CD14-positive monocyte (primary cell): ENCODE data around the gene CADM2. TPM values are rescaled to one million over a fixed set of nuclear protein-coding genes. Genes with fewer than 3 reads are reported as not detected.
A peak's percentile ranks its signal among the peaks of the same experiment; 100 is the strongest.

ENCODE experiments used
- DNase-seq, 3 donors: peaks; one replicate each; pipeline ENCODE4 v3.0.0-alpha.2; 2011 to 2022
- H2AFZ ChIP-seq: 2 replicates; pipeline ENCODE4 v1.6.0; 2012; ENCODE audit warnings: mild to moderate bottlenecking, low read depth, low read length, inconsistent platforms; ENCODE audit not compliant: insufficient read depth, poor library complexity, severe bottlenecking
- H3K27ac ChIP-seq, 2 donors: 1 replicate in 1 of 2; 2 replicates in 1 of 2; pipeline ENCODE4 v1.5.1; 2012 to 2013; ENCODE audit warnings: low read length in 2 of 2, control low read depth in 1 of 2, inconsistent platforms in 1 of 2, low read depth in 1 of 2, mild to moderate bottlenecking in 1 of 2
- H3K27me3 ChIP-seq, 2 donors: one replicate each; pipeline versions ENCODE4 v1.6.0 to v1.6.1; 2011 to 2013; ENCODE audit warnings: low read length in 2 of 2; ENCODE audit not compliant: control insufficient read depth in 2 of 2, insufficient read depth in 2 of 2
- H3K36me3 ChIP-seq, 2 donors: replicated peaks in 1 of 2; 1 replicate in 1 of 2; 2 replicates in 1 of 2; pipeline versions ENCODE4 v1.5.1 to v1.6.1; 2012 to 2013; ENCODE audit warnings: low read length in 2 of 2, control low read depth in 1 of 2, inconsistent platforms in 1 of 2, mild to moderate bottlenecking in 1 of 2; ENCODE audit not compliant: insufficient read depth in 2 of 2, control insufficient read depth in 1 of 2
- H3K4me1 ChIP-seq, 2 donors: 1 replicate in 1 of 2; 2 replicates in 1 of 2; pipeline versions ENCODE4 v1.5.1 to v1.6.1; 2012 to 2013; ENCODE audit warnings: low read length in 2 of 2, control low read depth in 1 of 2, inconsistent platforms in 1 of 2, mild to moderate bottlenecking in 1 of 2, moderate library complexity in 1 of 2; ENCODE audit not compliant: insufficient read depth in 2 of 2, control insufficient read depth in 1 of 2
- H3K4me2 ChIP-seq: replicated peaks from 2 replicates; pipeline ENCODE3; 2012; ENCODE audit warnings: low read length, moderate library complexity, mild to moderate bottlenecking; ENCODE audit not compliant: poor library complexity, severe bottlenecking; ENCODE audit errors: extremely low read depth
- H3K4me3 ChIP-seq, 3 experiments: fragments of 200-600 bp in 1 of 3; sonication (generic) in 1 of 3; replicated peaks in 1 of 3; 1 replicate in 2 of 3; 2 replicates in 1 of 3; pipeline ENCODE4 v1.5.1; 2011 to 2013; ENCODE audit warnings: low read length in 3 of 3, mild to moderate bottlenecking in 3 of 3, control low read depth in 2 of 3, low read depth in 2 of 3, inconsistent platforms in 1 of 3, moderate library complexity in 1 of 3
- H3K79me2 ChIP-seq: 2 replicates; pipeline ENCODE4 v1.6.0; 2012; ENCODE audit warnings: mild to moderate bottlenecking, control low read depth, inconsistent platforms, low read length, moderate library complexity; ENCODE audit not compliant: insufficient read depth
- H3K9ac ChIP-seq: 2 replicates; pipeline ENCODE4 v1.6.0; 2017; ENCODE audit warnings: low read length, mild to moderate bottlenecking; ENCODE audit not compliant: insufficient read depth, poor library complexity, severe bottlenecking
- H3K9me3 ChIP-seq, 2 donors: replicated peaks in 1 of 2; 1 replicate in 1 of 2; 2 replicates in 1 of 2; pipeline versions ENCODE4 v1.5.1 to v1.6.1; 2012 to 2013; ENCODE audit warnings: low read length in 2 of 2, control low read depth in 1 of 2; ENCODE audit not compliant: control insufficient read depth in 1 of 2, insufficient read depth in 1 of 2
- H4K20me1 ChIP-seq: 2 replicates; pipeline ENCODE4 v1.6.0; 2012; ENCODE audit warnings: mild to moderate bottlenecking, low read length, control low read depth, moderate library complexity; ENCODE audit not compliant: insufficient read depth
- H3K27ac Mint-ChIP-seq, 7 donors: one replicate each; pipeline ENCODE4 v1.8.0; 2020; ENCODE audit warnings: mild to moderate bottlenecking in 7 of 7, mixed read lengths in 7 of 7, moderate library complexity in 6 of 7, inconsistent platforms in 2 of 7
- H3K27me3 Mint-ChIP-seq, 3 donors: one replicate each; pipeline ENCODE4 v1.8.0; 2021 to 2022; ENCODE audit warnings: low read depth in 3 of 3, mild to moderate bottlenecking in 3 of 3, mixed read lengths in 3 of 3, moderate library complexity in 3 of 3, inconsistent platforms in 1 of 3
- H3K36me3 Mint-ChIP-seq, 2 donors: one replicate each; pipeline ENCODE4 v1.8.0; 2020; ENCODE audit warnings: mixed read lengths in 2 of 2, inconsistent platforms in 1 of 2, mild to moderate bottlenecking in 1 of 2
- H3K4me1 Mint-ChIP-seq: one replicate; pipeline ENCODE4 v1.8.0; 2020; ENCODE audit warnings: mild to moderate bottlenecking, mixed read lengths
- H3K4me3 Mint-ChIP-seq, 2 donors: one replicate each; pipeline ENCODE4 v1.8.0; 2020; ENCODE audit warnings: mild to moderate bottlenecking in 2 of 2, mixed read lengths in 2 of 2, moderate library complexity in 1 of 2
- H3K9me3 Mint-ChIP-seq, 7 donors: one replicate each; pipeline ENCODE4 v1.8.0; 2020 to 2022; ENCODE audit warnings: mixed read lengths in 7 of 7, mild to moderate bottlenecking in 6 of 7, moderate library complexity in 6 of 7, inconsistent platforms in 2 of 7
- CTCF ChIP-seq: fragments of 200-600 bp; IDR thresholded peaks from one replicate; pipeline ENCODE4 v1.8.0; 2022; ENCODE audit warnings: antibody characterized with exemption, mild to moderate bottlenecking
- WGBS: methylation state at CpG from one replicate; pipeline ENCODE4 v1.1.5; 2013; ENCODE audit warnings: missing lambda C conversion rate; ENCODE audit not compliant: insufficient coverage; 5-methylcytosine and 5-hydroxymethylcytosine counted together
- intact Hi-C, 2 donors: fragments of 100-400 bp; cut with micrococcal nuclease; formaldehyde crosslinking; loops; one replicate each; pipeline versions ENCODE4 v1.15.0 to v1.15.1; 2023
- polyA plus RNA-seq, 3 donors: library from polyadenylated mRNA; depleted of rRNA in 1 of 3; unstranded in 2 of 3; stranded (reverse) in 1 of 3; fragments of 300-500 nt in 2 of 3; fragments of >200 nt in 1 of 3; fragmentation: Illumina TruSeq in 2 of 3; gene quantifications; 1 replicate in 2 of 3; 2 replicates in 1 of 3; pipeline ENCODE4 v1.2.3, GENCODE V29; 2012 to 2021

CADM2 gene
- polyA plus RNA-seq, 3 donors = not detected

- TF ChIP-seq CTCF = peak; percentile 91
- H3K4me3 Mint-ChIP-seq = no peak overlapping the region
- DNase-seq = peak; percentile 12 to 27 (median 24)
- no peak overlapping the region for H2AFZ ChIP-seq
- intact Hi-C loops = no loop called here
- no peak overlapping the region for H3K4me3 ChIP-seq
- 0% methylated on average over 2 of the region's 4 CpGs for WGBS
- no peaks in the 10 kb centered on the region for H3K9me3 Mint-ChIP-seq
- H4K20me1 ChIP-seq = no peaks in the 10 kb centered on the region
- no peaks in the 10 kb centered on the region for H3K79me2 ChIP-seq
- no peaks in the 10 kb centered on the region for H3K4me1 ChIP-seq
- H3K9me3 ChIP-seq = no peaks in the 10 kb centered on the region
- no peaks in the 10 kb centered on the region for H3K27me3 ChIP-seq
- no peak overlapping the region for H3K4me2 ChIP-seq
- H3K36me3 Mint-ChIP-seq = no peaks in the 10 kb centered on the region
- no peaks in the 10 kb centered on the region for H3K36me3 ChIP-seq
- H3K4me1 Mint-ChIP-seq = peaks cover 2% of the 10 kb centered on the region
- no peak overlapping the region for H3K27ac ChIP-seq
- H3K9ac ChIP-seq = no peak overlapping the region
- no peak overlapping the region for H3K27ac Mint-ChIP-seq
- H3K27me3 Mint-ChIP-seq = peaks cover 0 to 2% (median 0%) of the 10 kb centered on the region in 3 donors
Observed at GRCh38 chr3:85576091-85576690, 617.4 kb downstream of the CADM2 start.

GRCh38 chr3:85576697-85577200 is 618.0 kb downstream of the CADM2 start:
- no peak overlapping the region for H3K27ac ChIP-seq
- TF ChIP-seq CTCF = no peak
- H3K4me3 ChIP-seq = no peak overlapping the region
- H3K4me1 Mint-ChIP-seq = peaks cover 2% of the 10 kb centered on the region
- no peaks in the 10 kb centered on the region for H3K9me3 Mint-ChIP-seq
- peaks cover 0 to 2% (median 0%) of the 10 kb centered on the region in 3 donors for H3K27me3 Mint-ChIP-seq
- no peaks in the 10 kb centered on the region for H3K9me3 ChIP-seq
- H3K36me3 ChIP-seq = no peaks in the 10 kb centered on the region
- WGBS = no CpG with 5 or more reads among the region's 4 CpGs
- no peaks in the 10 kb centered on the region for H3K4me1 ChIP-seq
- H2AFZ ChIP-seq = no peak overlapping the region
- H3K4me2 ChIP-seq = no peak overlapping the region
- no peaks in the 10 kb centered on the region for H3K79me2 ChIP-seq
- H3K9ac ChIP-seq = no peak overlapping the region
- H4K20me1 ChIP-seq = no peaks in the 10 kb centered on the region
- no peak overlapping the region for H3K27ac Mint-ChIP-seq
- no peak for DNase-seq
- H3K27me3 ChIP-seq = no peaks in the 10 kb centered on the region
- H3K36me3 Mint-ChIP-seq = no peaks in the 10 kb centered on the region
- no peak overlapping the region for H3K4me3 Mint-ChIP-seq
- intact Hi-C loops = no loop called here
